MV-4-11 (cell line): ENCODE results near the gene ZBTB32.
"Not testable (repeated sequence)": the region's sequence is repeated elsewhere in the genome, so short reads cannot be mapped to it uniquely, and the experiment has no call there.

ENCODE experiments used
- DNase-seq: peaks from one replicate; lab custom pipeline; 2025; lab: John Stamatoyannopoulos, UW

ZBTB32 gene

GRCh38 chr19:35720648-35721047 lies 16.3 kb downstream of the ZBTB32 start:
- no peak for DNase-seq

DNA sequence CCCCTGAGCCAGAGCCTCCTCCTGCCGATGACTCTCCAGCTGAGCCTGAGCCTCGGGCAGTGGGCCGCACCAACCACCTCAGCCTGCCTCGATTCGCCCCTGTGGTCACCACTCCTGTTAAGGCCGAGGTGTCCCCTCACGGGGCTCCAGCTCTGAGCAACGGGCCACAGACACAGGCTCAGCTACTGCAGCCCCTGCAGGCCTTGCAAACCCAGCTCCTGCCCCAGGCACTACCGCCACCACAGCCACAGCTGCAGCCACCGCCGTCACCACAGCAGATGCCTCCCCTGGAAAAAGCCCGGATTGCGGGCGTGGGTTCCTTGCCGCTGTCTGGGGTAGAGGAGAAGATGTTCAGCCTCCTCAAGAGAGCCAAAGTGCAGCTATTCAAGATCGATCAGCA lies 17.0 kb downstream of the ZBTB32 start:
- peak; percentile 28 for DNase-seq

DNA sequence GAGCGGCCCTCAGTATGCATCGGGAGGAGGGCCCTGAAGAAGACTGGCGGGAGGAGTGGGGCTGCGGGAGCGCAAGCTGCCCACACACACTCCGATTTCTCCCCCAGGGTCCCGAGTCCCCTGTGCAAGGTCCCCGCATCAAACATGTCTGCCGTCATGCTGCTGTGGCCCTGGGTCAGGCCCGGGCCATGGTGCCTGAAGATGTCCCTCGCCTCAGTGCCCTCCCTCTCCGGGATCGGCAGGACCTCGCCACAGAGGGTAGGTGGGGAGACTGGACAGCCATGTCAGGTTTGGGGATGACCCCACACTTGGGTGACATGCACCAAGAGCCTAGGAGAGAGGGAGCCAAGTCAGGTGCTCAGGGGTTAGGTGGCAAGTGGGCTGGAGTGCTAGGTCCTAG lies 18.1 kb downstream of the ZBTB32 start:
- DNase-seq: no peak

GRCh38 chr19:35722897-35723296 lies 18.5 kb downstream of the ZBTB32 start:
- no peak for DNase-seq

GRCh38 chr19:35723671-35724070 lies 19.3 kb downstream of the ZBTB32 start:
- no peak for DNase-seq

DNA sequence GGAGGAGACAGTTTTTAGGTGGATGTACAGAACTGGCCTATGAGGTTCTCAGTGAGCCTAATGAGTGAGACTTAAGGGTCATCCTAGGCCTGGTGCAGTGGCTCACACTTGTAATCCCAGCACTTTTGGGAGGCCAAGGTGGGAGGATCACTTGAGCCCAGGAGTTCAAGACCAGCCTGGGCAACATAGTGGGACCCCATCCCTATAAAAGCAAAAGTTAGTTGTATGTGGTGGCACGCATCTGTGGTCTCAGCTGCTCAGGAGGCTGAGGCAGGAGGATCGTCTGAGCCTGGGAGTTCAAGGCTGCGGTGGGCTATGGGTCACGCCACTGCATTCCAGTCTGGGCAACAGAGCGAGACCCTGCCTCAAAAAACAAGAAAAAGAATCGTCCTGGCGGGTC lies 19.8 kb downstream of the ZBTB32 start:
- DNase-seq: not testable (repeated sequence)

DNA sequence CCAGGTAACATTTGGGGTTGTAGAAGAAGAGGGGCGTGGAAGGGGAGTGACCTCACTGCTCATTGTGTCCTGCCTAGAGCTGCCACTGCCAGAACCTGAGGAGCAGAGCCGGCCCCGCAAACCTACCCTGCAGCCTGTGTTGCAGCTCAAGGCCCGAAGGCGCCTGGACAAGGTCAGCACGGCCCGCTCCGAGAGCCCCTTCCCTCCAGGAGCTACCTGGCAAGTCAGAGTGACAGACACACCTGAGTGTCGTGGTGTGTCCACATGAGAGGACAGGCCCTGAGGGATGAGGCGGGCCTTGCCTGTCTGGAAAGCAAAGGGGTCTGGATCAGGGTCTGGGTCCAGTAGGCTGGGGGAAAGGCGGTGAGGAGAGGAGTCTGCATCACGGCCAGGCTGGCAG lies 20.2 kb downstream of the ZBTB32 start:
- no peak for DNase-seq

DNA sequence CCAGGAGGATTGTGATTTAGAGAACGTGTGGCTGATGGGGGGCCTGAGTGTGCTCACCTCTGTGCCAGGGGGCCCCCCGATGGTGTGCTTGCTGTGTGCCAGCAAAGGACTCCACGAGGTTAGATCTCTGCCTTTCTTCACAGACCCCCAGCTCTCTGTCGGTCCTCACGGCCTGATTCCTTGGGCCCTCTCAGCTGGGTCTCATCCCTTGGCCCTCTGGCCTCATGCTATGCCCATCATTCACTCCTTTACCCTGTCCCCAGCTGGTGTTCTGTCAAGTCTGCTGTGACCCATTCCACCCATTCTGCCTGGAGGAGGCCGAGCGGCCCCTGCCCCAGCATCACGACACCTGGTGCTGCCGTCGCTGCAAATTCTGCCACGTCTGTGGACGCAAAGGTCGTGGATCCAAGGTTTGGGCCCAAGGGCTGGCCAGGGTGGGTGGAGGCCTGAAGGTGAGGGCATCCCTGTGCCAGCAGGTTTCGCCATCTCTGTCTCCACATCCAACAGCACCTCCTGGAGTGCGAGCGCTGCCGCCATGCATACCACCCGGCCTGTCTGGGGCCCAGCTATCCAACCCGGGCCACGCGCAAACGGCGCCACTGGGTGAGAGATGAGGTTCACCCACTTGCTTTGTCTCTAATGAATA lies 21.0 kb downstream of the ZBTB32 start:
- no peak for DNase-seq

DNA sequence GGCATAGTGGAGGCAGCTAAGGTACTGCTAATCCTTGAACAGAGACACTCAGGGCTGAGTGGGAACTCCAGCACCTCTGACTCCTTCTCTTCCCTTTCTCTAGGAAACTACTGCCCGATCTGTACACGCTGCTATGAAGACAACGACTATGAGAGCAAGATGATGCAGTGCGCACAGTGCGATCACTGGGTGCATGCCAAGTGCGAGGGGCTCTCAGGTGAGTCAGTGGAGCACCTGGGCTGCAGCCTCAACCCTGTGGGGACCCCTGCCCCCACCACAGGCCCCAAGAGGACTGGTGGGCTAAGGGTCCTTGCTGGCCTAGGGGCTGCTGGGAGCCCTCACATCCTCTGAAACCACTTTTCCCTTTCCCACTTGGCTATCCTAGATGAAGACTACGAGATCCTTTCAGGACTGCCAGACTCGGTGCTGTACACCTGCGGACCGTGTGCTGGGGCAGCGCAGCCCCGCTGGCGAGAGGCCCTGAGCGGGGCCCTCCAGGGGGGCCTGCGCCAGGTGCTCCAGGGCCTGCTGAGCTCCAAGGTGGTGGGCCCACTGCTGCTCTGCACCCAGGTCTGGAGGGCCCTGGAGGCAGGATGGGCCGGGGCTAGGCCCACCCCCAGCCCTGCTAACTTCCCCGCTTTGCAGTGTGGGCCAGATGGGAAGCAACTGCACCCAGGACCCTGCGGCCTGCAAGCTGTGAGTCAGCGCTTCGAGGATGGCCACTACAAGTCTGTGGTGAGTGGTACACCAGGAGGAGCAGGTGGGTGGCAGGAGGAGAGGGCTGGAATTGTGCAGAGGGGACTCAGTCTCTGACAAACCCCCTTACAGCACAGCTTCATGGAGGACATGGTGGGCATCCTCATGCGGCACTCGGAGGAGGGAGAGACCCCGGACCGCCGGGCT lies 22.9 kb downstream of the ZBTB32 start:
- DNase-seq: no peak

DNA sequence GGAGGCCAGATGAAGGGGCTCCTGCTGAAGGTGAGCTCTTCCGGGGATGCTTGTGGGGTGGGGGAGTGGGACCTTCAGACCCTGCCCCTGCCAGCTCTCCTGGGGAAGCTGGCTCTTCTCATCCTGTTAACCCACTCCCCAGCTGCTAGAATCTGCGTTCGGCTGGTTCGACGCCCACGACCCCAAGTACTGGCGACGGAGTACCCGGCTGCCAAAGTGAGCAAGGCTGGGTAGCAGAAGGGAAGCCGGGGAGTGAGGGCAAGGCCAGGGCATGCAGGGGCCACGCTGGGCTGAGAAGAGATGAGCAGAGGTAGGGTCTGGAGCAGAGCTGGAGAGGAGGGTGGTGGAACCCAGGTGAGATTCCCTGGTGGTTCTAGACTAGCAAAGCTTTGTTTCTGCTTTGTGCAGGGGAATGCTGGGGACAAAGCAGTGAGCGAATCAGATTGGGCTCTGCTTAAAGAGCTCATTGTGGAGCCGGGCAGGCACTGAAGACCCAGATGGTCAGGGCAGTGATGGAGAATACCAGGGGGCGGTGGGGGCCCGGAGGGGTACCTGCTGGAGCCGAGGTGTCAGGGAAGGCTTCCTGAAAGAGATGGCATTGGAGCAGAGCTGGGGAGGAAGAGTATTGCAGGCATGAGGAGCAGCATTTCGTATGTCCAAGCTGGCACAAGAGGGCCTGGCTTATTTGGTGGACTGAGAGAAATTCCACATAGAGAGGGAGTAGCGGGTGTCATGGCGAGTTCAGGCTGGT lies 23.8 kb downstream of the ZBTB32 start:
- DNase-seq: no peak

DNA sequence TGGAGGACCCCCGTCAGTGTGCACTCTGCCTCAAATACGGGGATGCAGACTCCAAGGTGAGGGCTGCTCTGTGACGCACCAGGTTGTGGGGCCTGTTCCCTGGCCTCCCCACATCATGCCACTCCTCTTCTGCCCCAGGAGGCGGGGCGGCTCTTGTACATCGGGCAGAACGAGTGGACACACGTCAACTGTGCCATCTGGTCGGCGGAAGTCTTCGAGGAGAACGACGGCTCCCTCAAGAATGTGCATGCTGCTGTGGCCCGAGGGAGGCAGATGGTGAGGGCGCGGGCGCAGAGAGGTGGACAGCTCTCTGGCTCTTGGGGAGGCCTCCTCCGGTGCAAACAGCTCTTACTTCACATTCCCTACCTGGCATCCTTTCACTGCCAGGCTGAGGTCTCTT lies 24.7 kb downstream of the ZBTB32 start:
- DNase-seq: no peak

DNA sequence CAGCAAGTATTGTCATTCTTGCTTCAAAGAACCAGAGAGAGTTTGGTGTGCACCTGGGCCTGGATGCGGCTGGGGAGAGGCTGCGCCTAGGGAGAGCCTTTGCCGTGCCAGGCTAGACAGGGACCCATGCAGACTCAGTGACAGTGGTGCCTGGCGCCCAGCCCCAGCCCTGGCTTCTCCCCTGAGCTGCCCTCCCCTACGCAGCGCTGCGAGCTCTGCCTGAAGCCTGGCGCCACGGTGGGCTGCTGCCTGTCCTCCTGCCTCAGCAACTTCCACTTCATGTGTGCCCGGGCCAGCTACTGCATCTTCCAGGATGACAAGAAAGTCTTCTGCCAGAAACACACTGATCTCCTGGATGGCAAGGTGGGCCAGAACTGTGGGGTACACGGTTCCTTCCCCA lies 25.4 kb downstream of the ZBTB32 start:
- DNase-seq: no peak

- DNase-seq: no peak
Observed at GRCh38 chr19:35730326-35730725, 26.0 kb downstream of the ZBTB32 start.

DNA sequence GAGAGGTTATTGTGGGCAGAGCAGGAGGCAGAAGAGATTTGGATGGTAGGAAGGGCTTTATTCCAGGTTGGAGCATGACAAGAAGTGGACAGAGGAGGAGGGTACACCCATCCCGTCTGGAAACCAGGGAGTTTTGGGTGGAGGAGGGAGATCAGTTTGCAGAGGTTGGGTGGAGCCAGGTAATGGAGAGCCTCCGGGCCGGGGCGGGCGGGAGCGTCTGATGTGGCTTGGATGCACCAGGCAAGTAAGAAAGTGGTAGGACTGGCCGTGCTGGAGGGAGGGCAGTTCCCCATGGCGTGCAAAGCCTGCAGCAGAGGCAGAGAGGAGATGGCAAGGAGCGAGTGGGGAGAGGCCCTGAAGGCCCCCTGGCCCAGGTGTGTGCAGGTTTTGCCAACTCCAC lies 27.0 kb downstream of the ZBTB32 start:
- DNase-seq: no peak

DNA sequence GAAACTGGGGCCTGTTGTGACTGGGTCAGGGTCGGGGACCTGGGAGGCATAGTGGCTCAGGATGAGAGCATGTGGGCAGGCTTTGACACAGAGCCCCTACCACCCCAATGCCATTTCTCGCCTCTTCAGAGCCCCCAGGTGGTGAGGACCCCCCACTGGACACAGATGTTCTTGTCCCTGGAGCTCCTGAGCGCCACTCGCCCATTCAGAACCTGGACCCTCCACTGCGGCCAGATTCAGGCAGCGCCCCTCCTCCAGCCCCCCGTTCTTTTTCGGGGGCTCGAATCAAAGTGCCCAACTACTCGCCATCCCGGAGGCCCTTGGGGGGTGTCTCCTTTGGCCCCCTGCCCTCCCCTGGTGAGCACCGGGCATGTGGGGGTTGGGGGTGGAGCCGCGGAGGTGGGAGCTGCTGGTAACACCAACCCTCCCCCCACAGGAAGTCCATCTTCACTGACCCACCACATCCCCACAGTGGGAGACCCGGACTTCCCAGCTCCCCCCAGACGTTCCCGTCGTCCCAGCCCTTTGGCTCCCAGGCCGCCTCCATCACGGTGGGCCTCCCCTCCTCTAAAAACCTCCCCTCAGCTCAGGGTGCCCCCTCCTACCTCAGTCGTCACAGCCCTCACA lies 27.5 kb downstream of the ZBTB32 start:
- DNase-seq: no peak

DNA sequence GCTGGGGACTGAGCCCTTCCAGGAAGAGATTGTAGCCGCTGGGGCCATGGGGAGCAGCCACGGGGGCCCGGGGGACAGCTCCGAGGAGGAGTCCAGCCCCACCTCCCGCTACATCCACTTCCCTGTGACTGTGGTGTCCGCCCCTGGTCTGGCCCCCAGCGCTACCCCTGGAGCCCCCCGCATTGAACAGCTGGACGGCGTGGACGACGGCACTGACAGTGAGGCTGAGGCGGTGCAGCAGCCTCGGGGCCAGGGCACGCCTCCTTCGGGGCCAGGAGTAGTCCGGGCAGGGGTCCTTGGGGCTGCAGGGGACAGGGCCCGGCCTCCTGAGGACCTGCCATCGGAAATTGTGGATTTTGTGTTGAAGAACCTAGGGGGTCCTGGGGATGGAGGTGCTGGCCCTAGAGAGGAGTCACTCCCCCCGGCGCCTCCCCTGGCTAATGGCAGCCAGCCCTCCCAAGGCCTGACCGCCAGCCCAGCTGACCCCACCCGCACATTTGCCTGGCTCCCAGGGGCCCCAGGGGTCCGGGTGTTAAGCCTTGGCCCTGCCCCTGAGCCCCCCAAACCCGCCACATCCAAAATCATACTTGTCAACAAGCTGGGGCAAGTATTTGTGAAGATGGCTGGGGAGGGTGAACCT lies 28.3 kb downstream of the ZBTB32 start:
- no peak for DNase-seq

GRCh38 chr19:35733180-35734125 lies 29.1 kb downstream of the ZBTB32 start:
- no peak for DNase-seq

DNA sequence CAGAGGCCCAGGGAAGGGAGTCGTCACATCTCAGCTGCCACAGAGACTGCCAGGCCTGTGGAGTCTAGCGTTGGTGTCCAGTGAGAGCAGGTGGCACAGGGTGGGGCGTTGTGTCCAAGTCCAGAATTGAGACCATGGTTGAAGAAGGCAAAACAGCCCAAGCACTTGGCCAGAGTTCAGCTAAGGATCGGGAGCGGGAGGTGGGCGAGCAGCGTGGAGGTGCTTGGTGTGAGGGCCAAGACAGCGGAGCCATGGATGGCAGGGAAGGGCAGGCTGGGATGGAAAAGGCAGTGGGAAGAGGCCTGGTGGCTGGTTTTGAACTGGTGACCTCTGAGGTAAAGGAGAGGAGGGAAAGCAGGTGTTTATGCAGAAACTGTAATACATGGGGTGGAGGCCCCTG lies 29.9 kb downstream of the ZBTB32 start:
- DNase-seq: no peak

DNA sequence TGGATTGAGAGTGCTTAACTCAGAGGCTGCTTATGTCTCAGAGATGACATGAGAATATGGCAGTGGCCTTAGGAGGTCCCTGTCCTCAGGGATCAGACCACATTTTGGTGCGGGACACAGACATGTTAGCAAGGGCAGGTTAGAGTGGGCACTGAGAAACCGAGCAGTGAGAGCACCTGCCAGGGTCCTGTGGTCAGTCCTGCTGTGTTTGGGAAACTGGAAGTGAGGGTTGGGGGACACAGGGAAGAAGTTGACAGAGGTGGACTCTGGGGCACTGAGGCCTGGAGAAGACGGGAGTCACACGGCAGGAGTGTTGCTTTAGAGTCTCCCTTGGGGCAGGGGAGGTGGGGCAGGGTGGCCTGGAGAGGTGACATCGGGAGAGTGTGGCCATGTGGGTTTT lies 30.5 kb downstream of the ZBTB32 start:
- DNase-seq: no peak
